ENCODE data around the gene CS.
"Not testable (repeated sequence)": the region's sequence is repeated elsewhere in the genome, so short reads cannot be mapped to it uniquely, and the experiment has no call there.

The CS gene

GRCh38 chr12:56321610-56322009, 21.5 kb upstream of the CS start:
- not testable (repeated sequence) for DNase-seq (ENCODE audit: extremely low read depth in 1 of 2, low read depth in 1 of 2)

GRCh38 chr12:56321027-56321426, 20.9 kb upstream of the CS start:
- DNase-seq (ENCODE audit: extremely low read depth in 1 of 2, low read depth in 1 of 2): no peak

DNA sequence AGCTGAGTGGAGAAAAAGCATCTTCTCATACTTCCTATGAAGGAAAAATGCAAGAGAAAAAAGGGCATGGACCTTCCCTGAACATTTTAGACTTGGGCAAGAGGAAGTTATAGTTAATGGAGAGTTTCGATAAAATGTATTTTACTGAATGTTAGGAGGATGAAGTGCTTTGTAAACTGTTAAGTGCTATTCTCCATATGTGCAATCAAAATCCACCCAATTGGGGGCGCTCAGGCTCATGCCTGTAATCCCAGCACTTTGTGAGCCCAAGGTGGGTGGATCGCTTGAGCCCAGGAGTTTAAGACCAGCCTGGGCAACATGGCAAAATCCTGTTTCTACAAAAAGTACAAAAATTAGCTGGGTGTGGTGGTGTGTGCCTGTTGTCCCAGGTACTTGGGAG, 17.5 kb upstream of the CS start:
- no peak for DNase-seq (ENCODE audit: extremely low read depth in 1 of 2, low read depth in 1 of 2)

- peak; percentile 86 to 87 for DNase-seq (ENCODE audit: extremely low read depth in 1 of 2, low read depth in 1 of 2)
These were observed 15.7 kb upstream of the CS start, which contains the start of gene CNPY2 for GRCh38 chr12:56315622-56316473. Gene CNPY2, minus strand, starts transcription at chr12:56315988. Its CDS starts 771 bp downstream, at chr12:56315217.

DNA sequence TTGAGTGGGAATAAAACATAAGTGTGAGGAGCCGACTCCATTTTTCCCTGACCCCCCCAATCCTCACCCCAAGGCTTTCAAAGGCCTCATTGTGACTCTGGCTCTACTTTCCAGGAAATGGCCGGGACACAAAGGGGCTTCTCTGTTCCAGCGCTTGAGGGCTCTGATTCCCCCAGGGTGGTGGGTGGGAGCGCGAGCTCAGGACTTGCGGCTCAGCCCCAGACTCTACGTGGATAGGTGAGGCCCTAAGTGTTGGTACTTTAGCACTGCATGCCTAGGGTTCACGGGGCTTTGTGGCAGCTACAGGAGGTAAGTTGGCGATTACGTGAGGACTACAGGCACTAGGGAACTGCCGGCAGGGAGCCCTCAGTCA, 15.1 kb upstream of the CS start:
- no peak for DNase-seq (ENCODE audit: extremely low read depth in 1 of 2, low read depth in 1 of 2)

DNA sequence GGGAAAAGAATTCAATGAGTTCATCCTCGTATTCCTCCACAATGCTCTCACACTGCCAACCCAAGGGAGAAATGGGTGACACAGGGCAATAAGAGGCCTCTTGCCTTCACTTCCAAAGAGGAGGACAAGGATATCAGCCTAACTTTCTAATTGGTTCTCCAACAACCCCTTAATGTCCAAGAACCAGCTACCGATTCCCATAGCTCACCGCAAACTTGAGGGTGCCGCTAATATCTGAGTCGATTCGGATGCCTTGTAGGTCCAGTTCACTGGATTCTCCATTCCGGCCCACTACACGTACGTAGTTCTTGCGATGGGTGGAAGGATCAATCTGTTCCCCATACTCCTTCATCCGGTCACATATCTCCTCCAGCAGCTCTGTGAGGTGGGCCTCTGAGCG, 10.9 kb upstream of the CS start:
- no peak for DNase-seq (ENCODE audit: extremely low read depth in 1 of 2, low read depth in 1 of 2)

GRCh38 chr12:56308714-56309113, 8.6 kb upstream of the CS start:
- DNase-seq (ENCODE audit: extremely low read depth in 1 of 2, low read depth in 1 of 2): no peak

GRCh38 chr12:56307221-56307965, 7.3 kb upstream of the CS start:
- no peak for DNase-seq (ENCODE audit: extremely low read depth in 1 of 2, low read depth in 1 of 2)

DNA sequence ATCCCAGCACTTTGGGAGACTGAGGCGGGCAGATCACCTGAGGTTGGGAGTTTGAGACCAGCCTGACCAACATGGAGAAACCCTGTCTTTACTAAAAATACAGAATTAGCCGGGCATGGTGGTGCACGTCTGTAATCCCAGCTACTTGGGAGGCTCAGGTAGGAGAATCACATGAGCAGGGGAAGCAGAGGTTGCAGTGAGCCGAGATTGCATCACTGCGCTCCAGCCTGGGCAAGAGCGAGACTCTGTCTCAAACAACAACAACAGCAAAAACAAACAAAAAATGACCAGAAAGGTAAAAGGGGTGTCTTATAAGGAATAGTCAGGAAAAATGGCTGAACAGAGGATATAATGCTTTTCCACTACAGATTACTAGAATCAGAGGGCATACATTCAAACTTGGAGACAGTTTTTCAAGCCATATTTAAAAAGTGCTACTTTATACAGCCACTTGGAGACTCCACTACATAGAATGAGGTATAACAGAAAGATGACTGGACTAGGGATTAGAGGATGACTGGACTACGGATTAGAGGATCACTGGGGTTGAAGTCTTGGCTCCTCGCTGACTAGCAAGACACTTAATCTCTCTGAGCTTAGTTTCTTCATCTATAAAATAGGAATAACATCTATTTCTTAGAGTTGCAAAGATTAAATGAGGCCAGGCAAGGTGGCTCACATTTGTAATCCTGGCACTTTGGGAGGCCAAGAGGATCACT, 4.9 kb upstream of the CS start:
- DNase-seq (ENCODE audit: extremely low read depth in 1 of 2, low read depth in 1 of 2): no peak

DNA sequence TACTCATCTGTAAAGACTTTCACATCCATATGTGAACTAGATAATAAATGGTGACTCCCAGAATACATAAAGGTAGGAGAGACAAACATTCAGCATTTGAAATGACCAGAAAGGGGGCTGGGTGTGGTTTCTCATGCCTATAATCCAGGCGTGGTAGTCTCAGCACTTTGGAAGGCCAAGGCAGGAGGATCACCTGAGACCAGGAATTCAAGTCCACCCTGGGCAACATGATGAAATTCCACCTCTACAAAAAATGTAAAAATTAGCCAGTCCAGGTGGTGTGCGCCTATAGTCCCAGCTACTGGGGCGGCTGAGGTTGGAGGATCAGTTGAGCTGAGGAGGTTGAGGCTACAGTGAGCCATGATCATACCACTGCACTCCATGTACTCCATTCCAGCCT, 4.1 kb upstream of the CS start:
- DNase-seq (ENCODE audit: extremely low read depth in 1 of 2, low read depth in 1 of 2): no peak

GRCh38 chr12:56300644-56301464, 724 bp upstream of the CS start:
- DNase-seq (ENCODE audit: extremely low read depth in 1 of 2, low read depth in 1 of 2): no peak

- DNase-seq (ENCODE audit: extremely low read depth in 1 of 2, low read depth in 1 of 2): no peak
These were observed 750 bp downstream of the CS start for GRCh38 chr12:56299308-56299852.

GRCh38 chr12:56298828-56299227, 1.3 kb downstream of the CS start:
- no peak for DNase-seq (ENCODE audit: extremely low read depth in 1 of 2, low read depth in 1 of 2)

- no peak for DNase-seq (ENCODE audit: extremely low read depth in 1 of 2, low read depth in 1 of 2)
These were observed 2.7 kb downstream of the CS start for GRCh38 chr12:56297400-56297799.

DNA sequence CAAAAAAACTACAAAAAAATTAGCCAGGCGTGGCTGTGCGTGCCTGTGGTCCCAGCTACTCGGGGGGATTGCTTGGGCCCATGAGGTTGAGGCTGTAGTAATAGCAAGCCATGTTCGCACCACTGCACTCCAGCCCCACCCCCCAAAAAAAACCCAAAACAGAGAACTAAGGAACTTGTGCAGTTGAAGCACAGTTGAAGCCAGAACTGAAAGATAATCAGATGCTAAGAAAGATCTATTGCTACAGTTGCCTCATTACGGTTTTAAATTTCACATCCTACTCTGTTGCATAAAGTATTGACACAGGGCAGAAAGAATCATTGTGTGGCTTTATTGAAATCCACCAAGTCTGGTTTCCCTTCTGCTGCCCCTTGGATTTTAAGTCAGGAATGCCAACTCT, 3.8 kb downstream of the CS start:
- DNase-seq (ENCODE audit: extremely low read depth in 1 of 2, low read depth in 1 of 2): no peak

DNA sequence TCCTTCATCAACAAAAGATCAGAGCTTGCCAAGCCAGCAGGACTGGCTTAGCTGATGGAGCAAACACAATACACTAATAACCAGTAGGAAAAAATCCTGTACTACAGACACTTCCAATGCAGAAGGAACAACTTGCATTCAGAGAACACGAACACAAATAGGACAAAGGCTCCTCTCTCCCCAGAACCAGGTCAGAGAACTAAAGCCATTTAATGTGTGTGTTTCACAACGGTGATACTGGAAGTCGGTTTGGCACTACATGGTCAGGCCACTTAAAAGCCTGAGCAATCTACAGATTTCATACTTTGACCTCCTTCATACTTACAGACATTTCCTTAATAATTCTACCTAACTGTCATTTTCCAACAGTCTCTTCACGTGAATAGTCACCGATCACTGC, 6.3 kb downstream of the CS start:
- no peak for DNase-seq (ENCODE audit: extremely low read depth in 1 of 2, low read depth in 1 of 2)

- no peak for DNase-seq (ENCODE audit: extremely low read depth in 1 of 2, low read depth in 1 of 2)
These were observed 11.3 kb downstream of the CS start for GRCh38 chr12:56288705-56289387.

DNA sequence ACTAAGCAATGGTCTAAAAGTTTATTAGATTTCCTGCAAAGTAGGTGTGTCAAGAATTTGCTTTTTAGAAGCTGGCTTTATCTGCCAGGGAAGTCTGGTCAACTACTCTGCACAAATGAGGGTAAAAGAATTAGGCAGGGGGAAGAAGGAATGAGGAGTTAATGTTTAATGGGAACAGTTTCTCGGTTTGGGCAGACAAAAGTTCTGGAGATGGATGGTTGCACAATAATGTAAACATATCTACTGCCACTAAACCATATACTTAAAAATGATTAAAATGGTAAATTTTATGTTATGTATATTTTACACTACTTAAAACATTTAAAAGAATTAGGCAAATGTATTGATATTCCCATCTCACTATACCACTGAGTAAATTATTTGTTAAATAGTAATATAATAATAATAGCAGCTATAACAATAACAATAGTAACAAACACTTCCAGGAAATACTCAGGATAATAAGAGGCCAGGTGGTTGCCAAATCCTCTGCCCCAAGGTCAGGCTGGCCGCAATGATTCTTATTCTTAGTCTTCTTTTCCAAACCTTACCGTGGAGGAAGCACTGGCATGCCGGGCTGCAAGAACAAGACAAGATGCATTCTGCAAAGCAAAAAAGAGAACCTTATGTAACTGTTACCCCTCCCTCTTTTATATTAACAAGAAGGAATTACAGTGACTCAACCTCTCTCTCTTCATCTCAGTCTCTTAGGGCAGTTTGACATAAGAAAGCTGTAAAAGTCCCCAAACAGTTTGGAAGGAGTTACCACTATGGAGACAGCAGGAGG, 13.9 kb downstream of the CS start:
- DNase-seq (ENCODE audit: extremely low read depth in 1 of 2, low read depth in 1 of 2): no peak

- DNase-seq (ENCODE audit: extremely low read depth in 1 of 2, low read depth in 1 of 2): not testable (repeated sequence)
These were observed 15.9 kb downstream of the CS start for GRCh38 chr12:56284263-56284662.

Measured in activated CD8-positive, alpha-beta memory T cell treated with anti-CD3 and anti-CD28 coated beads for 1 hour (primary cell).